HL-60 (cell line): ENCODE data around the gene ZFAND3.

Source experiments
- CTCF ChIP-seq: IDR thresholded peaks from one replicate; pipeline ENCODE4 v1.5.1; 2011; ENCODE audit warnings: low read length, control low read depth, inconsistent platforms; ENCODE audit not compliant: insufficient read depth
- POLR2AphosphoS5 ChIP-seq: IDR thresholded peaks from 2 replicates; pipeline ENCODE4 v1.6.1; 2012; ENCODE audit warnings: low read depth
- REST ChIP-seq: IDR thresholded peaks from 2 replicates; pipeline ENCODE4 v1.6.1; 2012; ENCODE audit warnings: low read depth; ENCODE audit not compliant: insufficient replicate concordance

GRCh38 chr6:38004908-38005307 is 185.4 kb downstream of the ZFAND3 start:
- TF ChIP-seq CTCF, result no peak
- TF ChIP-seq POLR2AphosphoS5, result no peak
- TF ChIP-seq REST, result no peak
